ENCODE results near the gene LRATD1.

DNA sequence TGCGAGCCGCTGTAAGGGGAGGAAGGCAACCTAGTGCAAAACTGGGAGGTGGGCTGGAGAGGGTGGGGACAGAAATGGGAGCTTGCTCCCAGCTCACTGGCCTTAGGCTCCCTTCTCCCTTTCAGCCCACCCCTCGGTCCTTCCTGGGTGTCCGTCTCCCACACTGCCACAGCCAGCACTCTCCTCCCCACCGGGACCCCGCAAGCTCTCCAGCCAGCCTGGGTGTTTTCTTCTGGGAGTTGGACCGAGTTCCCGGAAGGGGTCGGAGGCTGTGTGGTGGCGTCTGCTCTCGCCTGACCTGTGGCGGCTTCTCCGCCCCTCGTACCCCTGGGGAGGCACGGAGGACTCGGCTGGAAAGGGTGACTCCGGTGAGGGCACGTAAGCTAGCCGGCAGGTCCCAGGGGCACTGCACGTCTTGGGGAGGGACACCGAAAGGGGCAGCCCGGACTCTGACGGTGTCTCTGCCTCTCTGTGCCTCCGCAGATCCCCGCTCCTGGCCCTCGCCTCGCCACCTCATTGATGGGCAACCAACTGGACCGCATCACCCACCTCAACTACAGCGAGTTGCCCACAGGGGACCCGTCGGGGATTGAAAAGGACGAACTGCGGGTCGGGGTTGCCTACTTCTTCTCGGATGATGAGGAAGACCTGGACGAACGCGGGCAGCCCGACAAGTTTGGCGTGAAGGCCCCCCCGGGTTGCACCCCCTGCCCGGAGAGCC is 1.1 kb downstream of the LRATD1 start:
- TF ChIP-seq, protein P1, sequence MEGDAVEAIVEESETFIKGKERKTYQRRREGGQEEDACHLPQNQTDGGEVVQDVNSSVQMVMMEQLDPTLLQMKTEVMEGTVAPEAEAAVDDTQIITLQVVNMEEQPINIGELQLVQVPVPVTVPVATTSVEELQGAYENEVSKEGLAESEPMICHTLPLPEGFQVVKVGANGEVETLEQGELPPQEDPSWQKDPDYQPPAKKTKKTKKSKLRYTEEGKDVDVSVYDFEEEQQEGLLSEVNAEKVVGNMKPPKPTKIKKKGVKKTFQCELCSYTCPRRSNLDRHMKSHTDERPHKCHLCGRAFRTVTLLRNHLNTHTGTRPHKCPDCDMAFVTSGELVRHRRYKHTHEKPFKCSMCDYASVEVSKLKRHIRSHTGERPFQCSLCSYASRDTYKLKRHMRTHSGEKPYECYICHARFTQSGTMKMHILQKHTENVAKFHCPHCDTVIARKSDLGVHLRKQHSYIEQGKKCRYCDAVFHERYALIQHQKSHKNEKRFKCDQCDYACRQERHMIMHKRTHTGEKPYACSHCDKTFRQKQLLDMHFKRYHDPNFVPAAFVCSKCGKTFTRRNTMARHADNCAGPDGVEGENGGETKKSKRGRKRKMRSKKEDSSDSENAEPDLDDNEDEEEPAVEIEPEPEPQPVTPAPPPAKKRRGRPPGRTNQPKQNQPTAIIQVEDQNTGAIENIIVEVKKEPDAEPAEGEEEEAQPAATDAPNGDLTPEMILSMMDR (IDR thresholded peaks at IDR 0.05; ENCODE audit: extremely low read depth in 1 of 2, insufficient read depth in 1 of 2, low read depth in 1 of 2, low read length in 2 of 2) = no peak
- no peak for TF ChIP-seq POLR2A (IDR thresholded peaks at IDR 0.05; ENCODE audit: low read depth, low read length)
- no peak for TF ChIP-seq EZH2 (IDR thresholded peaks at IDR 0.05; ENCODE audit: borderline replicate concordance, low read depth, low read length, severe bottlenecking)

All from endothelial cell of umbilical vein (primary cell).